Fibroblast of mammary gland (primary cell): Measurements from ENCODE around the gene PRRT4.

Experiments
- DNase-seq: peaks from one replicate; pipeline ENCODE4 v3.0.0-alpha.2; 2010; ENCODE audit warnings: low read depth
- H3K4me3 ChIP-seq: 2 replicates; pipeline ENCODE4 v1.5.1; 2011; ENCODE audit warnings: low read depth, mild to moderate bottlenecking, low read length, moderate library complexity; ENCODE audit not compliant: control insufficient read depth
- TF ChIP-seq, protein P1 (sequence below): conservative IDR thresholded peaks from 2 replicates; pipeline ENCODE4 v1.5.1; 2011; ENCODE audit warnings: low read depth, low read length, inconsistent platforms; ENCODE audit not compliant: control insufficient read depth, insufficient read depth

The PRRT4 gene

GRCh38 chr7:128389085-128389617 is 27.7 kb upstream of the PRRT4 start:
- no peak for DNase-seq
- TF ChIP-seq, protein P1, sequence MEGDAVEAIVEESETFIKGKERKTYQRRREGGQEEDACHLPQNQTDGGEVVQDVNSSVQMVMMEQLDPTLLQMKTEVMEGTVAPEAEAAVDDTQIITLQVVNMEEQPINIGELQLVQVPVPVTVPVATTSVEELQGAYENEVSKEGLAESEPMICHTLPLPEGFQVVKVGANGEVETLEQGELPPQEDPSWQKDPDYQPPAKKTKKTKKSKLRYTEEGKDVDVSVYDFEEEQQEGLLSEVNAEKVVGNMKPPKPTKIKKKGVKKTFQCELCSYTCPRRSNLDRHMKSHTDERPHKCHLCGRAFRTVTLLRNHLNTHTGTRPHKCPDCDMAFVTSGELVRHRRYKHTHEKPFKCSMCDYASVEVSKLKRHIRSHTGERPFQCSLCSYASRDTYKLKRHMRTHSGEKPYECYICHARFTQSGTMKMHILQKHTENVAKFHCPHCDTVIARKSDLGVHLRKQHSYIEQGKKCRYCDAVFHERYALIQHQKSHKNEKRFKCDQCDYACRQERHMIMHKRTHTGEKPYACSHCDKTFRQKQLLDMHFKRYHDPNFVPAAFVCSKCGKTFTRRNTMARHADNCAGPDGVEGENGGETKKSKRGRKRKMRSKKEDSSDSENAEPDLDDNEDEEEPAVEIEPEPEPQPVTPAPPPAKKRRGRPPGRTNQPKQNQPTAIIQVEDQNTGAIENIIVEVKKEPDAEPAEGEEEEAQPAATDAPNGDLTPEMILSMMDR: no peak
- H3K4me3 ChIP-seq: no peak overlapping the region

- no peak overlapping the region for H3K4me3 ChIP-seq
- DNase-seq: no peak
- TF ChIP-seq, protein P1: no peak
These were observed 26.6 kb upstream of the PRRT4 start for GRCh38 chr7:128388145-128388485.

DNA sequence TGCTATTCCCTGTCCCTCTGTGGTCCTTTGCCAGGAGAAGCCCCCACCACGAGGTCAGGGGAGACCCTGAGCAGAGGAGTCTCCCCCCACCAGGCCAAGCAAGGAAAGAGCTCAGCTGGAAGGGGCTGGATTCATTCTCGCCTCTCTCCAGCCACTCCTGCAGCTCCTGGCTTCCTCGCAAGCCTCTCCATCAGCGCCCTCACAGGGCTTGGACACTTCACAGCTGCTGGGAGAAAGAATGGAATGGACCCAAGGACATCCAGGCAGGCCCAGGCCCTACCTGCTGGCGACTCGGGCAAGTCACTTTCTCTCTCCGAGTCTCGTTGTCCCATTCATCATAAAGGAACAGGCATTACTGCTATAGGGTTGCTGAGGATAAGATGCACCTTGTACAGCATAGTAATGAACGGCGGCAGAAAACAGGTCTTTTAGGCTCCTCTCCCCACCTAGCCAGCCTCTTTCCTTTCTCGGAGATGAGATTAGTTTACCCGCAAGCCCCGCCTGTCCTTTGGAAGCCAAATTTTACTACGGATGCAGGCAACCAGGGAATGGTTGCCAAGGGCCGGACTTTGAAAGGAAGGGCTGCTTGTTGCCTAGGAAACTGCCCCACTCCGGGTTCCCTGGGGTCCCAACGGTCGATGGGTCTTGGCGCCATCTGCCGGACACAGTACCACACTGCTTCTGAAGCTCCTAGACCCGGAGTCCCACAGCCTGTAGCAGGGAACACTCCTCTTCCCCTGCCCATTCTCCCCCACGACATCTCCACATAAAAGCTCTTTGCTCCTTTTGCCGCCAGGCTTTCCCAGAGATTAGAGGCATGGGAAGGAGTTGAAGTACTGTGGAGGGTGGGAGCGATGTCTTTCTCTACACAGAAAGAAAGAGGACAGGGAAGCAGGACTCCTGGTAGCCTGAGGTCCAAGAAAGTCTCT is 26.0 kb upstream of the PRRT4 start:
- H3K4me3 ChIP-seq: no peak overlapping the region
- TF ChIP-seq, protein P1: peak; percentile 88
- DNase-seq: peak; percentile 79

- DNase-seq: no peak
- TF ChIP-seq, protein P1: no peak
- no peak overlapping the region for H3K4me3 ChIP-seq
These were observed 24.8 kb upstream of the PRRT4 start for GRCh38 chr7:128385988-128386925.

DNA sequence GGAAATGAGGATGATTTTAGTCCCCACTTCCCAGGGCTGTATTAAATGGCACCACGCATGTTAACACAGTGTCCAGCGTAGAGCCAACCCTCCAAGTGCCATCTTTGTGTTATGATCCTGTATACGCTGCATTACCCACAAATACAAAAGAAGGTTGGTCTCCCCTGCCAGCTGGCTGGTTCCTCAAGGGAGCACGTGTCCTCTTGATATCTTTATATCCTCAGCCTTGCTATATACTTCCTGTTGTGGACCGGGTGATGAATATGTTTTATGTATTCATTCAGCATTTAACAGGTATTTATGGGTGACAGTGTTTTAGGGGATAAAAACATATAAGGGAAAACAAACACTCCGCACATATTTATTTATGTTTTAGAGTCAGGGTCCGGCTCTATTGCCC is 23.2 kb upstream of the PRRT4 start:
- DNase-seq: no peak

GRCh38 chr7:128383776-128384175 is 22.3 kb upstream of the PRRT4 start:
- TF ChIP-seq, protein P1: no peak

More for the DNA sequence above, 23.2 kb upstream of the PRRT4 start:
- TF ChIP-seq, protein P1: no peak
- H3K4me3 ChIP-seq: no peak overlapping the region

More at GRCh38 chr7:128383776-128384175, 22.3 kb upstream of the PRRT4 start:
- H3K4me3 ChIP-seq: no peak overlapping the region
- DNase-seq: no peak
